Endothelial cell of umbilical vein (primary cell): ENCODE results near the gene ARHGAP28. TPM values are rescaled to one million over a fixed set of nuclear protein-coding genes. Genes with fewer than 3 reads are reported as not detected.

Experiments used
- BruUV-seq: library from RNA; stranded (reverse); fragments of 400-500 nt; replicated peaks from 2 replicates; lab custom pipeline; 2021; lab: Mats Ljungman, UMichigan
- CTCF ChIA-PET: fragments of 300-600, 350-600 bp; sonication (Branson Sonifier 250); formaldehyde crosslinking; loops from one replicate; lab custom pipeline; 2021; ENCODE audit warnings: antibody characterized with exemption, inconsistent platforms; lab: Charles Lee
- POLR2A ChIA-PET: fragments of 300-600, 350-600 bp; sonication (Branson Sonifier 250); formaldehyde crosslinking; loops from one replicate; lab custom pipeline; 2021; ENCODE audit warnings: antibody characterized with exemption, inconsistent platforms; lab: Charles Lee
- DNase-seq: peaks from one replicate; pipeline ENCODE4 v3.0.0-alpha.2; 2011; ENCODE audit warnings: low read depth, low spot score
- FAIRE-seq: peaks from 2 replicates; lab custom pipeline; 2011; peaks lifted over from hg19 to GRCh38; lab: Jason Lieb, UNC
- H2AFZ ChIP-seq: 2 replicates; pipeline ENCODE4 v1.6.0; 2012; ENCODE audit warnings: low read depth, low read length, control low read depth, inconsistent platforms
- H3K27ac ChIP-seq: 2 replicates; pipeline ENCODE4 v1.5.1; 2011; ENCODE audit warnings: low read depth, mild to moderate bottlenecking, control low read depth, low read length, moderate library complexity; ENCODE audit not compliant: insufficient read depth
- H3K27me3 ChIP-seq, 2 experiments: 2 replicates each; pipeline versions ENCODE4 v1.6.0 to v1.6.1; 2011; ENCODE audit warnings: low read length in 2 of 2, mixed read lengths in 1 of 2; ENCODE audit not compliant: control insufficient read depth in 2 of 2, insufficient read depth in 2 of 2
- H3K36me3 ChIP-seq, 2 experiments: 2 replicates in 1 of 2; 3 replicates in 1 of 2; pipeline ENCODE4 v1.5.1; 2011; ENCODE audit warnings: low read length in 2 of 2, mild to moderate bottlenecking in 1 of 2, moderate library complexity in 1 of 2; ENCODE audit not compliant: control insufficient read depth in 2 of 2, insufficient read depth in 2 of 2; ENCODE audit errors: extremely low read depth in 1 of 2
- H3K4me1 ChIP-seq: 3 replicates; pipeline ENCODE4 v1.5.1; 2011; ENCODE audit warnings: mild to moderate bottlenecking, low read length; ENCODE audit not compliant: control insufficient read depth, insufficient read depth; ENCODE audit errors: extremely low read depth
- H3K4me2 ChIP-seq: 2 replicates; pipeline ENCODE4 v1.6.1; 2011; ENCODE audit warnings: low read length, control low read depth, mixed read lengths; ENCODE audit not compliant: insufficient read depth
- H3K4me3 ChIP-seq, 3 experiments: fragments of 200-600 bp in 1 of 3; sonication (generic), shearing (Covaris generic) in 1 of 3; replicated peaks in 1 of 3; 2 replicates each; pipeline ENCODE4 v1.5.1; 2011 to 2016; ENCODE audit warnings: control low read depth in 3 of 3, low read length in 3 of 3, mild to moderate bottlenecking in 2 of 3, inconsistent platforms in 1 of 3, low read depth in 1 of 3, moderate library complexity in 1 of 3; ENCODE audit not compliant: insufficient read depth in 1 of 3
- H3K79me2 ChIP-seq: 2 replicates; pipeline ENCODE4 v1.6.0; 2012; ENCODE audit warnings: low read length, inconsistent platforms; ENCODE audit not compliant: control insufficient read depth, insufficient read depth
- H3K9ac ChIP-seq: replicated peaks from 2 replicates; pipeline ENCODE3; 2011; ENCODE audit warnings: low read length, control low read depth; ENCODE audit not compliant: insufficient read depth; ENCODE audit errors: extremely low read depth
- H3K9me1 ChIP-seq: replicated peaks from 3 replicates; pipeline ENCODE4 v1.6.0; 2011; ENCODE audit warnings: mild to moderate bottlenecking, low read length; ENCODE audit not compliant: control insufficient read depth, insufficient read depth; ENCODE audit errors: extremely low read depth
- H3K9me3 ChIP-seq: replicated peaks from 2 replicates; pipeline ENCODE4 v1.5.1; 2012; ENCODE audit warnings: low read length, inconsistent platforms; ENCODE audit not compliant: control insufficient read depth, insufficient read depth
- H4K20me1 ChIP-seq: replicated peaks from 2 replicates; pipeline ENCODE3; 2011; ENCODE audit warnings: mild to moderate bottlenecking, low read length; ENCODE audit not compliant: control insufficient read depth, insufficient read depth; ENCODE audit errors: extremely low read depth
- CTCF ChIP-seq, 2 donors: IDR thresholded peaks; 1 replicate in 1 of 2; 2 replicates in 1 of 2; pipeline ENCODE4 v1.5.1; 2011; ENCODE audit warnings: low read length in 2 of 2, mild to moderate bottlenecking in 2 of 2, moderate library complexity in 2 of 2, control low read depth in 1 of 2, inconsistent platforms in 1 of 2, low read depth in 1 of 2; ENCODE audit not compliant: insufficient read depth in 1 of 2; ENCODE audit errors: extremely low read depth in 1 of 2
- EZH2 ChIP-seq: IDR thresholded peaks from 2 replicates; pipeline ENCODE4 v1.6.1; 2012; ENCODE audit warnings: borderline replicate concordance, low read depth, mild to moderate bottlenecking, moderate library complexity, low read length, inconsistent platforms; ENCODE audit not compliant: severe bottlenecking
- FOS ChIP-seq: IDR thresholded peaks from 2 replicates; pipeline ENCODE4 v1.6.1; 2011; ENCODE audit warnings: mild to moderate bottlenecking, low read length, moderate library complexity, borderline replicate concordance; ENCODE audit not compliant: insufficient read depth
- GATA2 ChIP-seq: IDR thresholded peaks from 2 replicates; pipeline ENCODE4 v1.7.0; 2011; ENCODE audit warnings: low read depth, mild to moderate bottlenecking, moderate library complexity, mixed read lengths, low read length; ENCODE audit not compliant: insufficient read length, insufficient read depth
- JUN ChIP-seq: IDR thresholded peaks from 2 replicates; pipeline ENCODE4 v1.6.1; 2011; ENCODE audit warnings: borderline replicate concordance, low read depth; ENCODE audit not compliant: insufficient read length, insufficient read depth
- MAX ChIP-seq: IDR thresholded peaks from 2 replicates; pipeline ENCODE4 v1.6.1; 2011; ENCODE audit not compliant: insufficient read depth, insufficient read length
- MYC ChIP-seq: IDR thresholded peaks from one replicate; pipeline ENCODE4 v1.6.1; 2011; ENCODE audit warnings: mild to moderate bottlenecking, low read depth, low read length
- POLR2A ChIP-seq: IDR thresholded peaks from 2 replicates; pipeline ENCODE4 v1.6.1; 2012; ENCODE audit warnings: low read depth, mild to moderate bottlenecking, control low read depth, low read length
- POLR2AphosphoS5 ChIP-seq: IDR thresholded peaks from 2 replicates; pipeline ENCODE4 v1.6.1; 2012; ENCODE audit warnings: low read depth, mild to moderate bottlenecking, control low read depth, low read length, moderate library complexity; ENCODE audit not compliant: insufficient read depth
- dilution Hi-C: fragments of 300-500 bp; cut with MboI; formaldehyde crosslinking; loops from one replicate; pipeline ENCODE4 v1.15.0; 2019; ENCODE audit warnings: low sequenced_read_pairs; ENCODE audit not compliant: extremely low pct_ligation_motif_present
- intact Hi-C: fragments of 100-400 bp; cut with micrococcal nuclease; formaldehyde crosslinking; loops from one replicate; pipeline ENCODE4 v1.10.0; 2022
- polyA plus RNA-seq, 4 experiments: library from polyadenylated mRNA; depleted of rRNA in 3 of 4; stranded (reverse) in 3 of 4; unstranded in 1 of 4; fragments of >200 nt; gene quantifications; 2 replicates each; pipeline versions ENCODE4 v1.2.1 to v1.2.3, GENCODE V29; 2011 to 2012; ENCODE audit warnings: missing spikeins in 1 of 4
- total RNA-seq: library from RNA; stranded (reverse); gene quantifications from 2 replicates; pipeline ENCODE4 v1.2.3, GENCODE V29; 2021

The ARHGAP28 gene
- total and polyA plus RNA-seq, 2 donors (not counting 3 experiments of a cell fraction or from before 2014, with no cell fraction given): 3.8 to 23.4 TPM

- Histone ChIP-seq H3K36me3 (no peaks in the 10 kb centered on the region), H4K20me1 (no peaks in the 10 kb centered on the region), H3K9ac (no peak overlapping the region), H3K9me3 (no peaks in the 10 kb centered on the region), H2AFZ (no peak overlapping the region), H3K79me2 (no peaks in the 10 kb centered on the region), H3K27ac (no peak overlapping the region), H3K4me1 (no peaks in the 10 kb centered on the region), H3K9me1 (no peaks in the 10 kb centered on the region), H3K4me2 (no peak overlapping the region), H3K4me3 (no peak overlapping the region), H3K27me3 (no peaks in the 10 kb centered on the region)
- FAIRE-seq (no peak), DNase-seq (no peak)
- intact Hi-C loops (no loop called here), dilution Hi-C loops (no loop called here)
- TF ChIP-seq POLR2A: no peak
- TF ChIP-seq JUN: no peak
- TF ChIP-seq POLR2AphosphoS5: no peak
- TF ChIP-seq GATA2: no peak
- no peak for TF ChIP-seq MYC
- TF ChIP-seq EZH2: no peak
- no peak for TF ChIP-seq MAX
- no peak for TF ChIP-seq CTCF (IDR thresholded peaks at IDR 0.05; ENCODE audit: extremely low read depth in 1 of 2, insufficient read depth in 1 of 2, low read depth in 1 of 2, low read length in 2 of 2)
- TF ChIP-seq FOS: no peak
- POLR2A ChIA-PET: no interaction called here
- BruUV-seq: no TSS peak
- CTCF ChIA-PET: no interaction called here
These were observed 231.8 kb downstream of the ARHGAP28 start for GRCh38 chr18:6961331-6961730.
